ENCODE results near the gene CNMD.

The CNMD gene

GRCh38 chr13:52677823-52678222 lies 61.8 kb downstream of the CNMD start:
- no peak for DNase-seq

- DNase-seq, result no peak
These were observed 66.2 kb downstream of the CNMD start for GRCh38 chr13:52673465-52673864.

- DNase-seq, result no peak
These were observed 68.9 kb downstream of the CNMD start for GRCh38 chr13:52670726-52671125.

- no peak for DNase-seq
These were observed 69.9 kb downstream of the CNMD start for GRCh38 chr13:52669677-52670076.

GRCh38 chr13:52665325-52665724 lies 74.3 kb downstream of the CNMD start:
- DNase-seq, result peak; percentile 34

GRCh38 chr13:52664272-52664671 lies 75.3 kb downstream of the CNMD start:
- DNase-seq, result no peak

GRCh38 chr13:52659340-52659739 lies 80.3 kb downstream of the CNMD start:
- no peak for DNase-seq

Data from CD4-positive, alpha-beta T cell treated with Interleukin-21 for 1 hour (primary cell).